H1 (cell line): Measurements from ENCODE around the gene TMEM117. TPM values are rescaled to one million over a fixed set of nuclear protein-coding genes. Genes with fewer than 3 reads are reported as not detected.

Experiments
- CTCF ChIA-PET: fragments of 300-600 bp; sonication (Branson Sonifier 250); formaldehyde crosslinking; loops from one replicate; lab custom pipeline; 2021; ENCODE audit not compliant: partially characterized antibody; lab: Charles Lee
- POLR2A ChIA-PET: fragments of 300-600 bp; sonication (Branson Sonifier 250); formaldehyde crosslinking; loops from one replicate; lab custom pipeline; 2021; ENCODE audit warnings: inconsistent platforms; ENCODE audit not compliant: partially characterized antibody; lab: Charles Lee
- DNase-seq, 2 experiments: peaks; one replicate each; pipeline versions ENCODE4 v3.0.0 to v3.0.0-alpha.2; 2010 to 2022; ENCODE audit warnings: low spot score in 2 of 2, low read depth in 1 of 2, mixed read lengths in 1 of 2
- FAIRE-seq: peaks from 2 replicates; lab custom pipeline; 2011; peaks lifted over from hg19 to GRCh38; lab: Jason Lieb, UNC
- H2AFZ ChIP-seq: 2 replicates; pipeline ENCODE4 v1.8.1; 2012; ENCODE audit warnings: low read length, inconsistent platforms
- H2AK5ac ChIP-seq: 2 replicates; pipeline ENCODE4 v1.6.1; 2013; ENCODE audit warnings: low read depth, low read length
- H2BK120ac ChIP-seq: replicated peaks from 2 replicates; pipeline ENCODE3; 2013; ENCODE audit warnings: low read depth, low read length, inconsistent platforms
- H2BK12ac ChIP-seq: 2 replicates; pipeline ENCODE4 v1.6.1; 2013; ENCODE audit warnings: low read depth, low read length
- H2BK15ac ChIP-seq: 2 replicates; pipeline ENCODE4 v1.6.1; 2013; ENCODE audit warnings: low read length
- H2BK20ac ChIP-seq: 2 replicates; pipeline ENCODE4 v1.6.1; 2013; ENCODE audit warnings: low read length
- H2BK5ac ChIP-seq: 2 replicates; pipeline ENCODE4 v1.6.1; 2013; ENCODE audit warnings: low read depth, low read length
- H3K14ac ChIP-seq: 2 replicates; pipeline ENCODE4 v1.6.1; 2013; ENCODE audit warnings: inconsistent platforms; ENCODE audit not compliant: insufficient read length
- H3K18ac ChIP-seq: 2 replicates; pipeline ENCODE4 v1.6.1; 2013; ENCODE audit warnings: low read length; ENCODE audit errors: extremely low read depth
- H3K23ac ChIP-seq: 2 replicates; pipeline ENCODE4 v1.6.1; 2013; ENCODE audit warnings: inconsistent platforms; ENCODE audit not compliant: insufficient read length
- H3K23me2 ChIP-seq: 2 replicates; pipeline ENCODE4 v1.6.1; 2013; ENCODE audit warnings: low read depth, low read length
- H3K27ac ChIP-seq: 2 replicates; pipeline ENCODE4 v1.6.1; 2011; ENCODE audit warnings: low read depth, low read length, inconsistent platforms
- H3K27me3 ChIP-seq, 4 experiments: replicated peaks in 1 of 4; 1 replicate in 1 of 4; 2 replicates in 3 of 4; pipeline versions ENCODE4 v1.6.1 to v1.8.1; 2011 to 2013; ENCODE audit warnings: low read length in 3 of 4, mild to moderate bottlenecking in 3 of 4, inconsistent platforms in 2 of 4, mixed read lengths in 2 of 4, moderate library complexity in 1 of 4; ENCODE audit not compliant: control insufficient read depth in 3 of 4, insufficient read depth in 3 of 4; ENCODE audit errors: extremely low read depth in 1 of 4
- H3K36me3 ChIP-seq, 4 experiments: 2 replicates each; pipeline versions ENCODE4 v1.6.1 to v1.8.1; 2011 to 2013; ENCODE audit warnings: mild to moderate bottlenecking in 4 of 4, low read length in 3 of 4, moderate library complexity in 2 of 4, control low read depth in 1 of 4, inconsistent platforms in 1 of 4; ENCODE audit not compliant: insufficient read depth in 4 of 4, control insufficient read depth in 2 of 4
- H3K4ac ChIP-seq: replicated peaks from 2 replicates; pipeline ENCODE3; 2013; ENCODE audit warnings: low read length, low read depth, mixed read lengths, inconsistent platforms; ENCODE audit not compliant: insufficient read length
- H3K4me1 ChIP-seq, 4 experiments: replicated peaks in 1 of 4; 1 replicate in 1 of 4; 2 replicates in 3 of 4; pipeline versions ENCODE4 v1.6.1 to v1.8.1; 2011 to 2013; ENCODE audit warnings: low read length in 3 of 4, inconsistent platforms in 2 of 4, mixed read lengths in 1 of 4; ENCODE audit not compliant: insufficient read depth in 4 of 4, control insufficient read depth in 3 of 4
- H3K4me2 ChIP-seq, 2 experiments: 2 replicates each; pipeline versions ENCODE4 v1.6.1 to v1.8.1; 2011 to 2013; ENCODE audit warnings: low read depth in 2 of 2, low read length in 2 of 2, control low read depth in 1 of 2, inconsistent platforms in 1 of 2, mild to moderate bottlenecking in 1 of 2; ENCODE audit not compliant: insufficient read depth in 1 of 2
- H3K4me3 ChIP-seq, 4 experiments: fragments of 200-600, 300-600 bp in 1 of 4; sonication (generic), shearing (Covaris generic), sonication (Bioruptor Twin) in 1 of 4; 2 replicates each; pipeline versions ENCODE4 v1.5.1 to v1.8.1; 2011 to 2016; ENCODE audit warnings: low read length in 4 of 4, low read depth in 3 of 4, control low read depth in 2 of 4, inconsistent platforms in 2 of 4, mild to moderate bottlenecking in 2 of 4, mixed read lengths in 1 of 4, moderate library complexity in 1 of 4; ENCODE audit not compliant: insufficient read depth in 2 of 4; ENCODE audit errors: extremely low read depth in 1 of 4
- H3K56ac ChIP-seq: replicated peaks from 2 replicates; pipeline ENCODE3; 2013; ENCODE audit warnings: low read depth, mild to moderate bottlenecking, mixed read lengths, low read length, inconsistent platforms; ENCODE audit not compliant: insufficient read length
- H3K79me1 ChIP-seq: 2 replicates; pipeline ENCODE4 v1.6.1; 2013; ENCODE audit warnings: low read depth, low read length, control low read depth
- H3K79me2 ChIP-seq, 2 experiments: 2 replicates each; pipeline versions ENCODE4 v1.6.1 to v1.8.1; 2012 to 2013; ENCODE audit warnings: low read length in 2 of 2, mild to moderate bottlenecking in 2 of 2, inconsistent platforms in 1 of 2; ENCODE audit not compliant: insufficient read depth in 2 of 2, control insufficient read depth in 1 of 2
- H3K9ac ChIP-seq, 4 experiments: replicated peaks in 1 of 4; 1 replicate in 1 of 4; 2 replicates in 3 of 4; pipeline versions ENCODE4 v1.6.1 to v1.8.1; 2011 to 2013; ENCODE audit warnings: low read depth in 3 of 4, low read length in 3 of 4, control low read depth in 2 of 4, mild to moderate bottlenecking in 2 of 4, moderate library complexity in 2 of 4, inconsistent platforms in 1 of 4; ENCODE audit errors: extremely low read depth in 1 of 4
- H3K9me3 ChIP-seq, 2 experiments: 2 replicates each; pipeline versions ENCODE4 v1.6.1 to v1.8.1; 2012 to 2013; ENCODE audit warnings: mild to moderate bottlenecking in 2 of 2, moderate library complexity in 2 of 2, control low read depth in 1 of 2, inconsistent platforms in 1 of 2, low read depth in 1 of 2, low read length in 1 of 2, mixed read lengths in 1 of 2; ENCODE audit not compliant: insufficient read depth in 2 of 2
- H4K20me1 ChIP-seq, 2 experiments: replicated peaks in 1 of 2; 2 replicates each; pipeline versions ENCODE3 to v1.8.1; 2011 to 2013; ENCODE audit warnings: inconsistent platforms in 2 of 2, low read length in 2 of 2, mild to moderate bottlenecking in 1 of 2; ENCODE audit not compliant: insufficient read depth in 2 of 2, control insufficient read depth in 1 of 2
- H4K5ac ChIP-seq: 2 replicates; pipeline ENCODE4 v1.6.1; 2013; ENCODE audit warnings: low read length, low read depth, mixed read lengths, inconsistent platforms; ENCODE audit not compliant: insufficient read length
- H4K8ac ChIP-seq: 2 replicates; pipeline ENCODE4 v1.8.0; 2013; ENCODE audit warnings: mild to moderate bottlenecking, moderate library complexity, low read length, inconsistent platforms; ENCODE audit not compliant: insufficient read depth; ENCODE audit errors: extremely low read depth
- H4K91ac ChIP-seq: replicated peaks from 2 replicates; pipeline ENCODE3; 2013; ENCODE audit warnings: low read length, mixed read lengths, inconsistent platforms; ENCODE audit not compliant: insufficient read length
- EP300 ChIP-seq, 2 experiments: IDR thresholded peaks; 1 replicate in 1 of 2; 2 replicates in 1 of 2; pipeline ENCODE4 v1.6.1; 2011 to 2012; ENCODE audit warnings: low read depth in 2 of 2, low read length in 2 of 2, mild to moderate bottlenecking in 2 of 2, borderline replicate concordance in 1 of 2, inconsistent platforms in 1 of 2, moderate library complexity in 1 of 2
- JUN ChIP-seq: IDR thresholded peaks from 2 replicates; pipeline ENCODE4 v1.6.1; 2011; ENCODE audit warnings: low read depth, mild to moderate bottlenecking, improper control_type of control experiment, low read length
- KDM1A ChIP-seq: fragments of 200-600, 300-600 bp; sonication (generic); IDR thresholded peaks from 2 replicates; pipeline ENCODE4 v1.7.1; 2016; ENCODE audit warnings: mild to moderate bottlenecking, low read length, borderline replicate concordance
- MAX ChIP-seq: IDR thresholded peaks from 2 replicates; pipeline ENCODE4 v1.6.1; 2012; ENCODE audit warnings: inconsistent platforms
- RFX5 ChIP-seq: IDR thresholded peaks from 2 replicates; pipeline ENCODE4 v1.6.1; 2011; ENCODE audit warnings: low read depth, low read length, improper control_type of control experiment, borderline replicate concordance
- RXRA ChIP-seq: IDR thresholded peaks from 2 replicates; pipeline ENCODE4 v1.6.1; 2011; ENCODE audit warnings: low read depth, mild to moderate bottlenecking, low read length, moderate library complexity; ENCODE audit not compliant: insufficient read depth
- SP1 ChIP-seq: IDR thresholded peaks from 2 replicates; pipeline ENCODE4 v1.6.1; 2011; ENCODE audit warnings: low read depth, low read length
- SRF ChIP-seq: IDR thresholded peaks from 2 replicates; pipeline ENCODE4 v1.6.1; 2011; ENCODE audit warnings: mild to moderate bottlenecking, low read depth, low read length, moderate library complexity
- SUZ12 ChIP-seq: fragments of 200-600 bp; sonication (generic); IDR thresholded peaks from 2 replicates; pipeline ENCODE4 v1.6.1; 2012; ENCODE audit warnings: mild to moderate bottlenecking, inconsistent platforms, low read length, moderate library complexity, mixed read lengths
- USF2 ChIP-seq: IDR thresholded peaks from 2 replicates; pipeline ENCODE4 v1.6.1; 2011; ENCODE audit warnings: low read length, improper control_type of control experiment
- WGBS, 2 experiments: shearing (Covaris generic) in 1 of 2; methylation state at CpG; one replicate each; pipeline versions ENCODE4 v1.1.6 to v1.1.7; 2013 to 2015; ENCODE audit warnings: low lambda C conversion rate in 2 of 2, mixed read lengths in 2 of 2, inconsistent platforms in 1 of 2, low coverage in 1 of 2, missing lambda C conversion rate in 1 of 2; ENCODE audit not compliant: insufficient replicate concordance in 2 of 2, insufficient coverage in 1 of 2, insufficient read length in 1 of 2; ENCODE audit errors: extremely low coverage in 1 of 2, missing lambda C conversion rate in 1 of 2; 5-methylcytosine and 5-hydroxymethylcytosine counted together
- polyA plus RNA-seq, 7 experiments: library from polyadenylated mRNA; depleted of rRNA in 3 of 7; stranded (reverse) in 5 of 7; unstranded in 2 of 7; fragments of >200 nt in 5 of 7; fragments of 200-250 nt in 2 of 7; gene quantifications; 1 replicate in 5 of 7; 2 replicates in 1 of 7; 4 replicates in 1 of 7; pipeline versions ENCODE4 v1.2.1 to v1.2.3, GENCODE V29; 2011 to 2013; ENCODE audit warnings: missing spikeins in 2 of 7, mixed read lengths in 2 of 7
- total RNA-seq: library from RNA; stranded (reverse); fragmentation: NEBNext Ultra II Directional; extraction: Animal tissue kit (Norgen Biotek cat#: 25700); gene quantifications from 2 replicates; pipeline ENCODE4 v1.2.1, GENCODE V29; 2021
- TF ChIP-seq, protein P1 (sequence below): IDR thresholded peaks from 2 replicates; pipeline ENCODE4 v1.6.1; 2011; ENCODE audit warnings: low read depth, mild to moderate bottlenecking, low read length; ENCODE audit not compliant: insufficient read depth

Gene TMEM117
- total and polyA plus RNA-seq, 2 of the 8 experiments (the other 6 are each of a cell fraction or from before 2014, with no cell fraction given), result 0.80 to 1.4 TPM

- Histone ChIP-seq H4K20me1 (no peaks in the 10 kb centered on the region), H4K8ac (no peak overlapping the region), H4K91ac (no peak overlapping the region), H4K5ac (no peak overlapping the region), H3K4ac (no peak overlapping the region), H3K36me3 (no peaks in the 10 kb centered on the region), H3K27me3 (no peaks in the 10 kb centered on the region), H3K56ac (no peak overlapping the region), H2BK5ac (no peak overlapping the region), H3K79me1 (no peaks in the 10 kb centered on the region), H3K9ac (no peak overlapping the region), H3K9me3 (no peaks in the 10 kb centered on the region), H2BK15ac (no peak overlapping the region), H2BK20ac (no peak overlapping the region), H3K14ac (no peak overlapping the region), H3K27ac (no peak overlapping the region), H3K23me2 (no peaks in the 10 kb centered on the region), H2BK12ac (no peak overlapping the region), H2AFZ (no peak overlapping the region), H3K4me1 (no peaks in the 10 kb centered on the region), H2AK5ac (no peak overlapping the region), H2BK120ac (no peak overlapping the region), H3K23ac (no peak overlapping the region), H3K79me2 (no peaks in the 10 kb centered on the region), H3K4me2 (no peak overlapping the region), H3K4me3 (no peak overlapping the region), H3K18ac (no peak overlapping the region)
- POLR2A ChIA-PET, result no interaction called here
- WGBS, 2 experiments, result 84% methylated on average over 1 of the region's 1 CpG; no CpG with 5 or more reads in 1 of the 2 experiments
- FAIRE-seq (no peak), DNase-seq (no peak)
- CTCF ChIA-PET, result interaction anchor here (0.6 to 1.2 kb wide), 3 partner anchors 13 to 59 kb away, joined by 3 read pairs; no protein-coding TSS in a partner anchor
- no peak for TF ChIP-seq JUN
- no peak for TF ChIP-seq RFX5
- TF ChIP-seq EP300 (IDR thresholded peaks at IDR 0.05; ENCODE audit: borderline replicate concordance in 1 of 2, low read depth in 2 of 2, low read length in 2 of 2), result no peak
- TF ChIP-seq SP1, result no peak
- no peak for TF ChIP-seq KDM1A
- TF ChIP-seq RXRA, result no peak
- TF ChIP-seq, protein P1, sequence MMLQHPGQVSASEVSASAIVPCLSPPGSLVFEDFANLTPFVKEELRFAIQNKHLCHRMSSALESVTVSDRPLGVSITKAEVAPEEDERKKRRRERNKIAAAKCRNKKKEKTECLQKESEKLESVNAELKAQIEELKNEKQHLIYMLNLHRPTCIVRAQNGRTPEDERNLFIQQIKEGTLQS, result no peak
- TF ChIP-seq SRF, result no peak
- TF ChIP-seq USF2, result no peak
- no peak for TF ChIP-seq MAX
- TF ChIP-seq SUZ12, result no peak
These were observed 8.8 kb upstream of the TMEM117 start for GRCh38 chr12:43827093-43827492.
